HT1080 (cell line): Measurements from ENCODE around the gene SCAF1. TPM values are rescaled to one million over a fixed set of nuclear protein-coding genes. Genes with fewer than 3 reads are reported as not detected.

Experiments
- DNase-seq: peaks from one replicate; pipeline ENCODE4 v3.0.0-alpha.2; 2015; ENCODE audit warnings: low read depth
- total RNA-seq: library from RNA; depleted of rRNA; stranded (reverse); fragments of >200 nt; shearing (Covaris generic); gene quantifications from 2 replicates; pipeline ENCODE4 v1.2.3, GENCODE V29; 2014

Gene SCAF1
- total RNA-seq, 1 experiment from 2014 or later, result 31.7 TPM

GRCh38 chr19:49642492-49643035 is 555 bp downstream of the SCAF1 start:
- no peak for DNase-seq

GRCh38 chr19:49643466-49643865 is 1.5 kb downstream of the SCAF1 start:
- no peak for DNase-seq

GRCh38 chr19:49645592-49645991 is 3.6 kb downstream of the SCAF1 start:
- no peak for DNase-seq

- no peak for DNase-seq
Observed at GRCh38 chr19:49645995-49646394, 4.0 kb downstream of the SCAF1 start.

GRCh38 chr19:49646586-49646985 is 4.6 kb downstream of the SCAF1 start:
- no peak for DNase-seq

GRCh38 chr19:49651029-49651819 is 9.2 kb downstream of the SCAF1 start:
- no peak for DNase-seq

- no peak for DNase-seq
Observed at GRCh38 chr19:49651820-49652550, 10.0 kb downstream of the SCAF1 start.

GRCh38 chr19:49652551-49653465 is 10.8 kb downstream of the SCAF1 start:
- no peak for DNase-seq

- no peak for DNase-seq
Observed at GRCh38 chr19:49653466-49653806, 11.4 kb downstream of the SCAF1 start.

- DNase-seq, result no peak
Observed at GRCh38 chr19:49654581-49654980, 12.6 kb downstream of the SCAF1 start.

GRCh38 chr19:49655570-49656455 is 13.8 kb downstream of the SCAF1 start:
- no peak for DNase-seq

- no peak for DNase-seq
Observed at GRCh38 chr19:49656456-49657109, 14.6 kb downstream of the SCAF1 start.

GRCh38 chr19:49657493-49658138 is 15.6 kb downstream of the SCAF1 start:
- DNase-seq, result no peak

GRCh38 chr19:49658139-49658517 is 16.1 kb downstream of the SCAF1 start:
- DNase-seq, result no peak

- DNase-seq, result no peak
Observed at GRCh38 chr19:49658566-49659442, 16.8 kb downstream of the SCAF1 start.

GRCh38 chr19:49660338-49660961 is 18.4 kb downstream of the SCAF1 start:
- DNase-seq, result no peak

GRCh38 chr19:49662011-49662410 is 20.0 kb downstream of the SCAF1 start:
- DNase-seq, result no peak

- no peak for DNase-seq
Observed at GRCh38 chr19:49663224-49663623, 21.2 kb downstream of the SCAF1 start.
